Progenitor cell of endocrine pancreas (in vitro differentiated cells): ENCODE results near the gene ACTL7B. TPM values are rescaled to one million over a fixed set of nuclear protein-coding genes. Genes with fewer than 3 reads are reported as not detected.

Experiments
- DNase-seq: peaks from one replicate; pipeline ENCODE4 v3.0.0; 2021; ENCODE audit warnings: low spot score; ENCODE audit not compliant: unreplicated experiment
- H3K27ac Mint-ChIP-seq: 2 replicates; pipeline ENCODE4 v1.8.0; 2021; ENCODE audit warnings: mild to moderate bottlenecking, moderate library complexity, mixed read lengths
- H3K27me3 Mint-ChIP-seq: 2 replicates; pipeline ENCODE4 v1.8.0; 2021; ENCODE audit warnings: mixed read lengths
- H3K36me3 Mint-ChIP-seq: 2 replicates; pipeline ENCODE4 v1.8.0; 2022; ENCODE audit warnings: mixed read lengths; ENCODE audit not compliant: insufficient read depth
- H3K4me1 Mint-ChIP-seq: 2 replicates; pipeline ENCODE4 v1.8.0; 2021; ENCODE audit warnings: low read depth, mixed read lengths
- H3K4me3 Mint-ChIP-seq: 2 replicates; pipeline ENCODE4 v1.8.0; 2021; ENCODE audit warnings: low read depth, mild to moderate bottlenecking, moderate library complexity, mixed read lengths
- H3K9me3 Mint-ChIP-seq: 2 replicates; pipeline ENCODE4 v1.8.0; 2021; ENCODE audit warnings: low read depth, mixed read lengths
- total RNA-seq: library from RNA; stranded (reverse); gene quantifications from 2 replicates; pipeline ENCODE4 v1.2.1, GENCODE V29; 2021
- TF ChIP-seq, protein P1 (sequence below): fragments of 200-600 bp; sonication (generic); IDR thresholded peaks from one replicate; pipeline ENCODE4 v1.5.0; 2021; ENCODE audit warnings: antibody characterized with exemption, mild to moderate bottlenecking; ENCODE audit not compliant: unreplicated experiment

ACTL7B gene
- total RNA-seq, 1 donor from 2014 or later, result 0.19 TPM

DNA sequence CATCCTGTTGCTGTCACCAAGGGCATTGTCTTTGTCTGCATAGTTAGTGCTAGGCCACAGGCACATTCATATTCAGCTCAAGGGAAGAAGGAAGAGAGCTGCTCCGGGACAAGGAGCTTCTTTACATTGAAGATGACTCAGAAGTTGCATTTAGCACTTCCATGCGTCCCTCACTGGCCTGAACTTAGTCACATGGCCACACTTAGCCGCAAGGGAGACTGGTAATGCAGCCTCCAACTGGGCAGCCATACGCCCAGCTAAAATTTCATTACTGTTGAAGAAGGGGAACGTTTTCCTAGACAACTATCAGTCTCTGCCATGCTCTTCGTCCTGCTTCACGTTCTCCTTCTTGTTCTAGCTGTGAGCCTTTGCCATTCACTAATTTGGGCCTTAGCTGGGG lies 20.0 kb downstream of the ACTL7B start:
- Mint-ChIP-seq H3K27ac (no peak overlapping the region), H3K9me3 (no peaks in the 10 kb centered on the region), H3K4me3 (no peak overlapping the region), H3K4me1 (no peaks in the 10 kb centered on the region), H3K36me3 (no peaks in the 10 kb centered on the region), H3K27me3 (peaks cover 4% of the 10 kb centered on the region)
- no peak for DNase-seq
- TF ChIP-seq, protein P1, sequence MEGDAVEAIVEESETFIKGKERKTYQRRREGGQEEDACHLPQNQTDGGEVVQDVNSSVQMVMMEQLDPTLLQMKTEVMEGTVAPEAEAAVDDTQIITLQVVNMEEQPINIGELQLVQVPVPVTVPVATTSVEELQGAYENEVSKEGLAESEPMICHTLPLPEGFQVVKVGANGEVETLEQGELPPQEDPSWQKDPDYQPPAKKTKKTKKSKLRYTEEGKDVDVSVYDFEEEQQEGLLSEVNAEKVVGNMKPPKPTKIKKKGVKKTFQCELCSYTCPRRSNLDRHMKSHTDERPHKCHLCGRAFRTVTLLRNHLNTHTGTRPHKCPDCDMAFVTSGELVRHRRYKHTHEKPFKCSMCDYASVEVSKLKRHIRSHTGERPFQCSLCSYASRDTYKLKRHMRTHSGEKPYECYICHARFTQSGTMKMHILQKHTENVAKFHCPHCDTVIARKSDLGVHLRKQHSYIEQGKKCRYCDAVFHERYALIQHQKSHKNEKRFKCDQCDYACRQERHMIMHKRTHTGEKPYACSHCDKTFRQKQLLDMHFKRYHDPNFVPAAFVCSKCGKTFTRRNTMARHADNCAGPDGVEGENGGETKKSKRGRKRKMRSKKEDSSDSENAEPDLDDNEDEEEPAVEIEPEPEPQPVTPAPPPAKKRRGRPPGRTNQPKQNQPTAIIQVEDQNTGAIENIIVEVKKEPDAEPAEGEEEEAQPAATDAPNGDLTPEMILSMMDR, result no peak

DNA sequence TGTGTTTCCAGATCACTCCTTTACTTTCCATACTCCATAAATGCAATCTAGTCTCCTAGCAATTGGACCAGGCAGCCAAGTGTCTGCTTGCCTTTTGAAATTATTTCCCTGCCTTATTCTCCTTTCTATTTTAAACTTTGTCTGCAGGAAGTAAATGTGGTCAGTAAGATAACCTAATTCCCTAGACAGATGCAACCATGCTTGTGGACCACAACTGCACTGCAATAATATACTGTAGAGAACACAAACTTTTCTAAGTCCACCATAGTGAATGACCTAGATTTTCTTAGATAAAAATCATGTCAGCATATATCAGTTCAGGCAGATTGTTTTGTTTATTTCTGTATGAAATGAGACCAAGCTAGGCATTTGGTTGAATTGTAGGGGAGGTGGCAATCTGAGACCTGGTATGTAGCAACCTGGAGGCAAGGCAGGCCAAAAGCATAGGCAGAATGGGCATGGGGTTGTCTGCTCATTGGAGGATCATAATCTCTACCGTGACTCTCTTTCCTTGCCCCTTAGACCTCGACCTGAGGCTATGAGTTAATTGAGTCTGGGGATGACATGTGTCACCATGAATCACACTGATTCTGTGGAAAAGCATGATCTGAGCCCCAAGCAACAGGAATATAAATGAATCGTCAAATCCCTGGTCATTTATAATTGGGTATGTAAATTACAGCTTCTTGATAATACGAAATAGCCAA lies 20.7 kb downstream of the ACTL7B start:
- no peak for DNase-seq
- H3K4me1 Mint-ChIP-seq, result no peaks in the 10 kb centered on the region
- H3K9me3 Mint-ChIP-seq, result no peaks in the 10 kb centered on the region
- H3K27ac Mint-ChIP-seq, result no peak overlapping the region
- H3K36me3 Mint-ChIP-seq, result no peaks in the 10 kb centered on the region
- H3K27me3 Mint-ChIP-seq, result peaks cover 9% of the 10 kb centered on the region
- TF ChIP-seq, protein P1, result no peak
- no peak overlapping the region for H3K4me3 Mint-ChIP-seq

DNA sequence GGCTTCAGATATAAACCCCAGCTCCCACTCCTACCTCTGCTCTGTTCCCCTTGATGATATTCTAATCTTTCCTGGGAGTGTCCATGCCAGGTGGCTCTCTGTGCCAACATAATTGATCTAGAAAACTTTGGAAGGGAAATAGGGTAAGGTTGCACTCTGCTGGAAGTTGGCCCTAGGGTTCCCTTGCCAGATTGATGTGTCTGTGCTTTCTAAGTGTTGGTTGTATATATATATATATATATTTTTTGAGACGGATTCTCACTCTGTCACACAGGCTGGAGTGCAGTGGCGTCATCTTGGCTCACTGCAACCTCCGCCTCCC lies 23.6 kb downstream of the ACTL7B start:
- H3K4me1 Mint-ChIP-seq, result peaks cover 4% of the 10 kb centered on the region
- H3K4me3 Mint-ChIP-seq, result no peak overlapping the region
- TF ChIP-seq, protein P1, result no peak
- H3K27ac Mint-ChIP-seq, result no peak overlapping the region
- H3K27me3 Mint-ChIP-seq, result peaks cover 9% of the 10 kb centered on the region
- H3K9me3 Mint-ChIP-seq, result no peaks in the 10 kb centered on the region
- no peaks in the 10 kb centered on the region for H3K36me3 Mint-ChIP-seq
- no peak for DNase-seq

DNA sequence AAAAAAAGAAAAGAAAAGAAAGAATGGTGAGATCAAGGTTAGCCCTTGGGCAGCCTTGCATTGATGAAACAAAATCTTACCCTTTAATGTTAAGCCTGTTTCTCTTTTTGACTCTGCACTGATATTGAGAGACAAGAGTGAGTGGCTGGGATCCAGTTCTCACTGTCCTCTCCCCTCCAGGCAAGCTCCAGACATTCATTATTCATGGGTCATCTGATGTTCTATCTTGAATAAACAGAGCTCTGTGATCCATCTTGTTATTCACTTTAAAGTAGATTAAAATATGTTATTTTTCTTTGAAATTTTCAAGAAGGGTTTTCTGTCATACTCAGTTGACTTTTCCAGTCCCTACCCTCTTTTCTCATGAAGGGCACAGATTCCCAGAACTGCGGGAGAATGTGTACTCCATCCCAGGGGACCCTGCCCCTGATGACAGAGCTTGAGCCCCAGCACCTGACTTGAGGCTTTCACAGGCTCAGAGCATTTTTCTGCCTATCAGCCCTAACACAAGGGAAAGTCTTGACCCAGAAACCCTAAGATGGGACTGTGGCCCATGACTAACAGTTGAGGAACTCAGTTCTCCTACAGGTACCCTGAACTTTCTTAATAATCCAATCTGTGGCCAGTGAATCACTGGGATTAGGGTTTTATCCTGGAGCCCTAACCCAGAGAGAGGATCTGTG lies 24.1 kb downstream of the ACTL7B start:
- no peak overlapping the region for H3K27ac Mint-ChIP-seq
- H3K27me3 Mint-ChIP-seq, result peaks cover 9% of the 10 kb centered on the region
- no peak for DNase-seq
- TF ChIP-seq, protein P1, result no peak
- no peaks in the 10 kb centered on the region for H3K36me3 Mint-ChIP-seq
- H3K9me3 Mint-ChIP-seq, result no peaks in the 10 kb centered on the region
- peaks cover 4% of the 10 kb centered on the region for H3K4me1 Mint-ChIP-seq
- no peak overlapping the region for H3K4me3 Mint-ChIP-seq

DNA sequence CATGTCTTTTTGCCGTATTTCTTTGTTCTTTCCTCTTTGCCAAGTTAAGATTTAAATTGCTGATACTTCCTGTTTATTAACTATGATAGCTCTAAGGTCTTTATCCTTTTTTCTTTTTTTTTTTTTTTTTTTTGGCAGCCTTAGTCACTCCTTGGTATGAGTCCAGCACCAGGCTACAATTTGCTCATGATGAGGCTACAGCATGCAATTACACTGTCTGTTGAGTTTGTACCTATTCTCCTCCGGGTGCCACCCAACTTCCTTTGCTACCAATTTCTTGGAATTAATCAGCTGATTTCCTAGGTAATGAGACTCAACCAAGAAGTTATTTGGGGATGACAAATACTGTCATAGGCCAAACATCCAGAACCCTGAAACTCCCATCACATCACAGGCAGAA lies 25.5 kb downstream of the ACTL7B start:
- no peak for DNase-seq

More for the DNA sequence above, 25.5 kb downstream of the ACTL7B start:
- no peak overlapping the region for H3K27ac Mint-ChIP-seq
- TF ChIP-seq, protein P1, result no peak
- peaks cover 9% of the 10 kb centered on the region for H3K27me3 Mint-ChIP-seq
- H3K4me1 Mint-ChIP-seq, result peaks cover 4% of the 10 kb centered on the region
- no peak overlapping the region for H3K4me3 Mint-ChIP-seq
- H3K9me3 Mint-ChIP-seq, result no peaks in the 10 kb centered on the region
- H3K36me3 Mint-ChIP-seq, result no peaks in the 10 kb centered on the region
